Chondrocyte (in vitro differentiated cells): Measurements from ENCODE around the gene OVCA2. TPM values are rescaled to one million over a fixed set of nuclear protein-coding genes. Genes with fewer than 3 reads are reported as not detected.

Experiments
- DNase-seq: peaks from one replicate; pipeline ENCODE4 v3.0.0; 2021; ENCODE audit warnings: mixed read lengths, low spot score
- H3K27ac Mint-ChIP-seq: one replicate; pipeline ENCODE4 v1.8.0; 2021; ENCODE audit warnings: mild to moderate bottlenecking, moderate library complexity, mixed read lengths; ENCODE audit not compliant: unreplicated experiment
- H3K27me3 Mint-ChIP-seq: 2 replicates; pipeline ENCODE4 v1.8.0; 2021; ENCODE audit warnings: low read depth, mixed read lengths
- H3K36me3 Mint-ChIP-seq: 2 replicates; pipeline ENCODE4 v1.8.0; 2021; ENCODE audit warnings: low read depth, mixed read lengths
- H3K4me1 Mint-ChIP-seq: 2 replicates; pipeline ENCODE4 v1.8.0; 2021; ENCODE audit warnings: low read depth, mild to moderate bottlenecking, mixed read lengths
- H3K4me3 Mint-ChIP-seq: one replicate; pipeline ENCODE4 v1.8.0; 2021; ENCODE audit warnings: mild to moderate bottlenecking, moderate library complexity, mixed read lengths; ENCODE audit not compliant: unreplicated experiment
- H3K9me3 Mint-ChIP-seq: 2 replicates; pipeline ENCODE4 v1.8.0; 2021; ENCODE audit warnings: low read depth, mixed read lengths
- CTCF ChIP-seq: fragments of 200-600 bp; sonication (generic); IDR thresholded peaks from 2 replicates; pipeline ENCODE4 v1.5.0; 2021; ENCODE audit warnings: antibody characterized with exemption, mild to moderate bottlenecking, moderate library complexity
- total RNA-seq: library from RNA; stranded (reverse); gene quantifications from 3 replicates; pipeline ENCODE4 v1.2.1, GENCODE V29; 2021

Gene OVCA2
- total RNA-seq, 1 donor from 2014 or later, result 30.1 TPM

- Mint-ChIP-seq H3K4me1 (peaks cover 29% of the 10 kb centered on the region), H3K27me3 (peaks cover 2% of the 10 kb centered on the region), H3K36me3 (no peaks in the 10 kb centered on the region), H3K27ac (no peak overlapping the region), H3K4me3 (no peak overlapping the region), H3K9me3 (no peaks in the 10 kb centered on the region)
- no peak for TF ChIP-seq CTCF
- no peak for DNase-seq
These were observed 45.0 kb upstream of the OVCA2 start for GRCh38 chr17:1996800-1997288.

GRCh38 chr17:1997289-1997926, 44.4 kb upstream of the OVCA2 start:
- H3K4me3 Mint-ChIP-seq, result no peak overlapping the region
- H3K27me3 Mint-ChIP-seq, result peaks cover 2% of the 10 kb centered on the region
- H3K9me3 Mint-ChIP-seq, result no peaks in the 10 kb centered on the region
- H3K27ac Mint-ChIP-seq, result no peak overlapping the region
- DNase-seq, result no peak
- H3K36me3 Mint-ChIP-seq, result no peaks in the 10 kb centered on the region
- H3K4me1 Mint-ChIP-seq, result peaks cover 30% of the 10 kb centered on the region
- no peak for TF ChIP-seq CTCF

GRCh38 chr17:1997927-1998742, 43.7 kb upstream of the OVCA2 start:
- no peak overlapping the region for H3K4me3 Mint-ChIP-seq
- H3K9me3 Mint-ChIP-seq, result no peaks in the 10 kb centered on the region
- H3K4me1 Mint-ChIP-seq, result peaks cover 37% of the 10 kb centered on the region
- no peaks in the 10 kb centered on the region for H3K36me3 Mint-ChIP-seq
- no peak for TF ChIP-seq CTCF
- H3K27me3 Mint-ChIP-seq, result peaks cover 2% of the 10 kb centered on the region
- no peak for DNase-seq
- no peak overlapping the region for H3K27ac Mint-ChIP-seq

- DNase-seq, result no peak
These were observed 42.1 kb upstream of the OVCA2 start for GRCh38 chr17:1999557-2000251.

More at GRCh38 chr17:1999557-2000251, 42.1 kb upstream of the OVCA2 start:
- Mint-ChIP-seq H3K36me3 (no peaks in the 10 kb centered on the region), H3K27ac (peak overlapping the region; percentile 70), H3K27me3 (peaks cover 2% of the 10 kb centered on the region), H3K9me3 (no peaks in the 10 kb centered on the region), H3K4me3 (peak overlapping the region; percentile 31), H3K4me1 (peaks cover 39% of the 10 kb centered on the region)
- TF ChIP-seq CTCF, result no peak
